Right renal cortex interstitium (tissue), 3 donors: Measurements from ENCODE around the gene HOXD3. TPM values are rescaled to one million over a fixed set of nuclear protein-coding genes. Genes with fewer than 3 reads are reported as not detected.

Experiments used
- DNase-seq, 3 donors: peaks; one replicate each; pipeline ENCODE4 v3.0.0-alpha.2; 2013; ENCODE audit warnings: low read depth in 3 of 3, low spot score in 2 of 3
- polyA plus RNA-seq, 3 donors: library from polyadenylated mRNA; unstranded; fragments of 120-200 nt; gene quantifications; one replicate each; pipeline ENCODE4 v1.2.1, GENCODE V29; 2013; ENCODE audit not compliant: insufficient read length in 3 of 3

The HOXD3 gene
- polyA plus RNA-seq, 3 donors: 20.5 to 21.4 (median 21.2) TPM

- DNase-seq: no peak
Observed at GRCh38 chr2:176132205-176133171, 24.6 kb upstream of the HOXD3 start.

GRCh38 chr2:176133389-176133788, 23.7 kb upstream of the HOXD3 start:
- DNase-seq: no peak

GRCh38 chr2:176134035-176134434, 23.1 kb upstream of the HOXD3 start:
- no peak for DNase-seq

GRCh38 chr2:176135035-176135440, 22.1 kb upstream of the HOXD3 start:
- DNase-seq: no peak

GRCh38 chr2:176136374-176137251, 20.5 kb upstream of the HOXD3 start:
- no peak for DNase-seq

- no peak for DNase-seq
Observed at GRCh38 chr2:176137252-176137580, 19.9 kb upstream of the HOXD3 start.

- no peak for DNase-seq
Observed at GRCh38 chr2:176137906-176138305, 19.2 kb upstream of the HOXD3 start.

- no peak for DNase-seq
Observed at GRCh38 chr2:176138526-176138922, 18.6 kb upstream of the HOXD3 start.

- no peak for DNase-seq
Observed at GRCh38 chr2:176138923-176139660, 18.0 kb upstream of the HOXD3 start.

GRCh38 chr2:176139661-176140512, 17.2 kb upstream of the HOXD3 start:
- DNase-seq: no peak

GRCh38 chr2:176140513-176141317, 16.4 kb upstream of the HOXD3 start:
- DNase-seq: no peak

GRCh38 chr2:176142281-176142680, 14.8 kb upstream of the HOXD3 start:
- no peak for DNase-seq

GRCh38 chr2:176145085-176145969, 11.8 kb upstream of the HOXD3 start:
- no peak for DNase-seq

GRCh38 chr2:176146101-176146500, 11.0 kb upstream of the HOXD3 start:
- DNase-seq: no peak

- no peak for DNase-seq
Observed at GRCh38 chr2:176146645-176147044, 10.5 kb upstream of the HOXD3 start.

- DNase-seq: no peak
Observed at GRCh38 chr2:176147210-176147799, 9.8 kb upstream of the HOXD3 start.

GRCh38 chr2:176147800-176148496, 9.2 kb upstream of the HOXD3 start:
- DNase-seq: no peak
